Measurements from ENCODE around the gene ELK4. TPM values are rescaled to one million over a fixed set of nuclear protein-coding genes. Genes with fewer than 3 reads are reported as not detected.

ELK4 gene
- total and polyA plus RNA-seq, 2 of the 13 experiments (the other 11 are each of a cell fraction or from before 2014, with no cell fraction given), result 8.3 to 13.1 TPM

DNA sequence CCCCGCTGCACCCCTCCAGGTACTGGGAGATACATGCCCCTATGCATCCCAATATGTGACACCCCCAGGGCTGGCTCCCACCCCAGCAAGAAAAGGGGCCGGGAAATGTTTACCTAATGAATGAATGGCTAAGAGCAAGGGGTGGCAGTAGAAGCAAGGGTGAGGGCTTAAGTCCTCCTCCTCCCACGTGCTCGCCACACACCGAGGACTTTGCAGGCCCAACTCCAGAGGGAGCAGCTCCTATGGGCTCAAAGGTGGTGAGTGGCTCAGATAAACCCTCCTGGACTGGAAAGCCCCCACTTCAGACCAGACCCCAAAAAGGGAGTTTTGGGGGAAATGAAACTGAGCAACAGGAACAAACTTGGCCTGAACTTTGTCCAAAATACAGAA, 37.1 kb upstream of the ELK4 start (continued):
- TF ChIP-seq, protein P1, sequence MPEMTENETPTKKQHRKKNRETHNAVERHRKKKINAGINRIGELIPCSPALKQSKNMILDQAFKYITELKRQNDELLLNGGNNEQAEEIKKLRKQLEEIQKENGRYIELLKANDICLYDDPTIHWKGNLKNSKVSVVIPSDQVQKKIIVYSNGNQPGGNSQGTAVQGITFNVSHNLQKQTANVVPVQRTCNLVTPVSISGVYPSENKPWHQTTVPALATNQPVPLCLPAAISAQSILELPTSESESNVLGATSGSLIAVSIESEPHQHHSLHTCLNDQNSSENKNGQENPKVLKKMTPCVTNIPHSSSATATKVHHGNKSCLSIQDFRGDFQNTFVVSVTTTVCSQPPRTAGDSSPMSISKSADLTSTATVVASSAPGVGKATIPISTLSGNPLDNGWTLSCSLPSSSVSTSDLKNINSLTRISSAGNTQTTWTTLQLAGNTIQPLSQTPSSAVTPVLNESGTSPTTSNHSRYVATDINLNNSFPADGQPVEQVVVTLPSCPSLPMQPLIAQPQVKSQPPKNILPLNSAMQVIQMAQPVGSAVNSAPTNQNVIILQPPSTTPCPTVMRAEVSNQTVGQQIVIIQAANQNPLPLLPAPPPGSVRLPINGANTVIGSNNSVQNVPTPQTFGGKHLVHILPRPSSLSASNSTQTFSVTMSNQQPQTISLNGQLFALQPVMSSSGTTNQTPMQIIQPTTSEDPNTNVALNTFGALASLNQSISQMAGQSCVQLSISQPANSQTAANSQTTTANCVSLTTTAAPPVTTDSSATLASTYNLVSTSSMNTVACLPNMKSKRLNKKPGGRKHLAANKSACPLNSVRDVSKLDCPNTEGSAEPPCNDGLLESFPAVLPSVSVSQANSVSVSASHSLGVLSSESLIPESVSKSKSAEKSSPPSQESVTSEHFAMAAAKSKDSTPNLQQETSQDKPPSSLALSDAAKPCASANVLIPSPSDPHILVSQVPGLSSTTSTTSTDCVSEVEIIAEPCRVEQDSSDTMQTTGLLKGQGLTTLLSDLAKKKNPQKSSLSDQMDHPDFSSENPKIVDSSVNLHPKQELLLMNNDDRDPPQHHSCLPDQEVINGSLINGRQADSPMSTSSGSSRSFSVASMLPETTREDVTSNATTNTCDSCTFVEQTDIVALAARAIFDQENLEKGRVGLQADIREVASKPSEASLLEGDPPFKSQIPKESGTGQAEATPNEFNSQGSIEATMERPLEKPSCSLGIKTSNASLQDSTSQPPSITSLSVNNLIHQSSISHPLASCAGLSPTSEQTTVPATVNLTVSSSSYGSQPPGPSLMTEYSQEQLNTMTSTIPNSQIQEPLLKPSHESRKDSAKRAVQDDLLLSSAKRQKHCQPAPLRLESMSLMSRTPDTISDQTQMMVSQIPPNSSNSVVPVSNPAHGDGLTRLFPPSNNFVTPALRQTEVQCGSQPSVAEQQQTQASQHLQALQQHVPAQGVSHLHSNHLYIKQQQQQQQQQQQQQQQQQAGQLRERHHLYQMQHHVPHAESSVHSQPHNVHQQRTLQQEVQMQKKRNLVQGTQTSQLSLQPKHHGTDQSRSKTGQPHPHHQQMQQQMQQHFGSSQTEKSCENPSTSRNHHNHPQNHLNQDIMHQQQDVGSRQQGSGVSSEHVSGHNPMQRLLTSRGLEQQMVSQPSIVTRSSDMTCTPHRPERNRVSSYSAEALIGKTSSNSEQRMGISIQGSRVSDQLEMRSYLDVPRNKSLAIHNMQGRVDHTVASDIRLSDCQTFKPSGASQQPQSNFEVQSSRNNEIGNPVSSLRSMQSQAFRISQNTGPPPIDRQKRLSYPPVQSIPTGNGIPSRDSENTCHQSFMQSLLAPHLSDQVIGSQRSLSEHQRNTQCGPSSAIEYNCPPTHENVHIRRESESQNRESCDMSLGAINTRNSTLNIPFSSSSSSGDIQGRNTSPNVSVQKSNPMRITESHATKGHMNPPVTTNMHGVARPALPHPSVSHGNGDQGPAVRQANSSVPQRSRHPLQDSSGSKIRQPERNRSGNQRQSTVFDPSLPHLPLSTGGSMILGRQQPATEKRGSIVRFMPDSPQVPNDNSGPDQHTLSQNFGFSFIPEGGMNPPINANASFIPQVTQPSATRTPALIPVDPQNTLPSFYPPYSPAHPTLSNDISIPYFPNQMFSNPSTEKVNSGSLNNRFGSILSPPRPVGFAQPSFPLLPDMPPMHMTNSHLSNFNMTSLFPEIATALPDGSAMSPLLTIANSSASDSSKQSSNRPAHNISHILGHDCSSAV (CRISPR knock-in tag; IDR thresholded peaks at IDR 0.05; ENCODE audit: borderline replicate concordance), result no peak
- TF ChIP-seq CREM (IDR thresholded peaks at IDR 0.05), result no peak
- no peak for TF ChIP-seq CREM (CRISPR knock-in tag; IDR thresholded peaks at IDR 0.05)
- no peak for TF ChIP-seq ZNF468 (CRISPR knock-in tag; IDR thresholded peaks at IDR 0.05)
- TF ChIP-seq, protein P2, sequence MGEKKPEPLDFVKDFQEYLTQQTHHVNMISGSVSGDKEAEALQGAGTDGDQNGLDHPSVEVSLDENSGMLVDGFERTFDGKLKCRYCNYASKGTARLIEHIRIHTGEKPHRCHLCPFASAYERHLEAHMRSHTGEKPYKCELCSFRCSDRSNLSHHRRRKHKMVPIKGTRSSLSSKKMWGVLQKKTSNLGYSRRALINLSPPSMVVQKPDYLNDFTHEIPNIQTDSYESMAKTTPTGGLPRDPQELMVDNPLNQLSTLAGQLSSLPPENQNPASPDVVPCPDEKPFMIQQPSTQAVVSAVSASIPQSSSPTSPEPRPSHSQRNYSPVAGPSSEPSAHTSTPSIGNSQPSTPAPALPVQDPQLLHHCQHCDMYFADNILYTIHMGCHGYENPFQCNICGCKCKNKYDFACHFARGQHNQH (CRISPR knock-in tag; IDR thresholded peaks at IDR 0.05), result peak; percentile 49; the same call in 1 of the 2 replicates
- TF ChIP-seq GATAD2A (CRISPR knock-in tag; IDR thresholded peaks at IDR 0.05), result 0 out of 2 replicates have a peak, but pooled peaks have one; percentile 17
- TF ChIP-seq, protein P3, sequence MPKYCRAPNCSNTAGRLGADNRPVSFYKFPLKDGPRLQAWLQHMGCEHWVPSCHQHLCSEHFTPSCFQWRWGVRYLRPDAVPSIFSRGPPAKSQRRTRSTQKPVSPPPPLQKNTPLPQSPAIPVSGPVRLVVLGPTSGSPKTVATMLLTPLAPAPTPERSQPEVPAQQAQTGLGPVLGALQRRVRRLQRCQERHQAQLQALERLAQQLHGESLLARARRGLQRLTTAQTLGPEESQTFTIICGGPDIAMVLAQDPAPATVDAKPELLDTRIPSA (CRISPR knock-in tag; IDR thresholded peaks at IDR 0.05; ENCODE audit: borderline replicate concordance), result no peak
- TF ChIP-seq TEAD2 (CRISPR knock-in tag; IDR thresholded peaks at IDR 0.05), result no peak
- no peak for TF ChIP-seq ZNF530 (CRISPR knock-in tag; IDR thresholded peaks at IDR 0.05; ENCODE audit: low read depth)
- TF ChIP-seq, protein P4, sequence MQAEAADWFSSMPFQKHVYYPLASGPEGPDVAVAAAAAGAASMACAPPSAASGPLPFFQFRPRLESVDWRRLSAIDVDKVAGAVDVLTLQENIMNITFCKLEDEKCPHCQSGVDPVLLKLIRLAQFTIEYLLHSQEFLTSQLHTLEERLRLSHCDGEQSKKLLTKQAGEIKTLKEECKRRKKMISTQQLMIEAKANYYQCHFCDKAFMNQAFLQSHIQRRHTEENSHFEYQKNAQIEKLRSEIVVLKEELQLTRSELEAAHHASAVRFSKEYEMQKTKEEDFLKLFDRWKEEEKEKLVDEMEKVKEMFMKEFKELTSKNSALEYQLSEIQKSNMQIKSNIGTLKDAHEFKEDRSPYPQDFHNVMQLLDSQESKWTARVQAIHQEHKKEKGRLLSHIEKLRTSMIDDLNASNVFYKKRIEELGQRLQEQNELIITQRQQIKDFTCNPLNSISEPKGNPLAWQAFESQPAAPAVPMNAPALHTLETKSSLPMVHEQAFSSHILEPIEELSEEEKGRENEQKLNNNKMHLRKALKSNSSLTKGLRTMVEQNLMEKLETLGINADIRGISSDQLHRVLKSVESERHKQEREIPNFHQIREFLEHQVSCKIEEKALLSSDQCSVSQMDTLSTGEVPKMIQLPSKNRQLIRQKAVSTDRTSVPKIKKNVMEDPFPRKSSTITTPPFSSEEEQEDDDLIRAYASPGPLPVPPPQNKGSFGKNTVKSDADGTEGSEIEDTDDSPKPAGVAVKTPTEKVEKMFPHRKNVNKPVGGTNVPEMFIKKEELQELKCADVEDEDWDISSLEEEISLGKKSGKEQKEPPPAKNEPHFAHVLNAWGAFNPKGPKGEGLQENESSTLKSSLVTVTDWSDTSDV (CRISPR knock-in tag; IDR thresholded peaks at IDR 0.05), result no peak
- no peak for TF ChIP-seq MTF2 (CRISPR knock-in tag; IDR thresholded peaks at IDR 0.05; ENCODE audit: borderline replicate concordance)
- TF ChIP-seq ZNF20 (CRISPR knock-in tag; IDR thresholded peaks at IDR 0.05), result no peak
- TF ChIP-seq, protein P5, sequence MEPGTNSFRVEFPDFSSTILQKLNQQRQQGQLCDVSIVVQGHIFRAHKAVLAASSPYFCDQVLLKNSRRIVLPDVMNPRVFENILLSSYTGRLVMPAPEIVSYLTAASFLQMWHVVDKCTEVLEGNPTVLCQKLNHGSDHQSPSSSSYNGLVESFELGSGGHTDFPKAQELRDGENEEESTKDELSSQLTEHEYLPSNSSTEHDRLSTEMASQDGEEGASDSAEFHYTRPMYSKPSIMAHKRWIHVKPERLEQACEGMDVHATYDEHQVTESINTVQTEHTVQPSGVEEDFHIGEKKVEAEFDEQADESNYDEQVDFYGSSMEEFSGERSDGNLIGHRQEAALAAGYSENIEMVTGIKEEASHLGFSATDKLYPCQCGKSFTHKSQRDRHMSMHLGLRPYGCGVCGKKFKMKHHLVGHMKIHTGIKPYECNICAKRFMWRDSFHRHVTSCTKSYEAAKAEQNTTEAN (CRISPR knock-in tag; conservative IDR thresholded peaks at IDR 0.05), result no peak
- no peak for TF ChIP-seq NCOA5 (CRISPR knock-in tag; IDR thresholded peaks at IDR 0.05)
- no peak for TF ChIP-seq ZNF83 (CRISPR knock-in tag; IDR thresholded peaks at IDR 0.05; ENCODE audit: borderline replicate concordance)
- TF ChIP-seq MTF1 (CRISPR knock-in tag; IDR thresholded peaks at IDR 0.05), result no peak
- TF ChIP-seq ZFP82 (CRISPR knock-in tag; IDR thresholded peaks at IDR 0.05; ENCODE audit: borderline replicate concordance), result no peak
